GOT3 (cell line): ENCODE measurements around the gene SPSB4.

Source experiments
- DNase-seq: peaks from one replicate; lab custom pipeline; 2025; ENCODE audit warnings: mixed read lengths; lab: John Stamatoyannopoulos, UW

SPSB4 gene

DNA sequence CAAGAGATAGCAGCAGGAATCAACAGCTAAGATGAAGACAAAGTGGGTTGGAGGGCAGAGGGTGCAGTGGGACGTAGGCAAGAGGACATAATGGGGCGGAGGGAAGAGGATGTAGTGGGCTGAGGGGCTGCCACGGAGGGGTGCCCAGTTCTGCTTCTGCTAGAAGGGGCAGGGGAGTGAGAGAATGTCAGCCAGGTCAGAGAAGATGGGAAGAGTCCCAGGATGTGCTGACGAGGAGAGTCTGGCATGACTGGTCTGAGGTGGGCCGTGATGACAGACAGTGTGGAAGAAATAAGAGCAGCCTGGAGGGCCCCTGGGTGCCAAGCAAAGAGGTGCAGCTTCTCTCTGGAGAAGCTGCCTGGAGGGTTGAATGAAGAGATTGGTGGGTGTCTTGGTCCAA, 4.0 kb downstream of the SPSB4 start:
- DNase-seq = no peak

DNA sequence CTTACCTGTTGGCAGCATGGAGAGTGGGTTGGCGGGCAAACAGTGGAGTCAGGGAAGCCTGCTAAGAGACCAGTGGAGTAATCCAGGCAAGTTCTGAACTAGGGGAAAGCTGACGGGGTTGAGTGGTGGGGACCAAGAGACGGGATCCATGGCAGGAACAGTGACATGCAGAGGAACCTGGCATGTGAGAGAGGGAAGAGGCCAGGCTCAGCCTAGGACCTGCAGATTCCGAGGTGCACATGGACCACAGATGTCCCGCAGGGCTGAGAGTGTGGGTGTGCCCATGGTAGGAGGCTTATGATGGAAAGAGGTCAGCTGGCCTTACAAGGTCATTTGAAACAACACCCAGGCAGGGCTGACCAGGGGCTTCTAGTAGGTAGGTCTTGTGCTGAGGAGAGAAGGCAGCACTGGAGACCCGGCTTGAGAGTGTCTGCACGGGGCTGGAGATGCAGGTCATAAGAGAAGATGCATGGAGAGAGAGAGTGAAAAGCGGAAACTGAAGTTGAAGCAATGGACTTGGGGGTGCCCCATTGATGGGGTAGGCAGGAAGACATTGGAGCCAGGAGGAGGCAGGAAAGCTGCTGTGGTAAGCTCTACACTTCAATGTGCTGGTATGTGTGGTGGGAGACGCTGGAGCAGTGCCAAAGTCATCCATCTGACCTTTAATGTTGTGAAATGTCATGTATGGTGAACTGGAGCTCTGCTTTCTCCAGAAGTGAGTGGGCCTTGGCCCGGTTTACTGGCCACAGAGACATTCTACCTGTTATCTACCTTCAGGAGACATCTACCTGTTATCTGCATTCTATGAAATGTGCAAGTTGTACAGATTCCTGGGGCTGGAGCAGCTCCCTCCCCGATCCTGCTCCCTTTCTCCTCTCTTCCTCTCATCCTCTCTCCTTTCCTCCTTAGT, 4.6 kb downstream of the SPSB4 start:
- DNase-seq = no peak

DNA sequence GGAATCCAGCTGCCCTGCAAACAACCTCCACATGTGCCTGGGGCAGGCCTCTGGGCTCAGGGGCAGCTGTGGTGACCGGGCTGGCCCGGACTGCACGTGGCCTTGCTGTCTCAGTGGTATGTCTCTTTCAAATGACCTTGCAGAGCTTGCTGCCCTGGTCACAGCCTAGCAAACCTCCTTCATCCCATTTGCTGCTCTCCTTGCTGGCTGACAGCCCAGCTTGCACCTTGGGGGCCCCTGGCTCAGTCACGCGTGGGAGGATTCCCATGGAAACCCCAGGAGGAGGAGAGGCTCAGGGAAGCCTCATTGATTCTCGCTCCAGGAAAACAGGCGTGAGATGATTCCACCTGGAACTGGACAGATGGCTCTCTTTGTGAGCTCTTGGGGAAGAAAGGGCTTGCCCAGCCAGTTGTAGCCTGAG, 5.6 kb downstream of the SPSB4 start:
- DNase-seq = no peak

DNA sequence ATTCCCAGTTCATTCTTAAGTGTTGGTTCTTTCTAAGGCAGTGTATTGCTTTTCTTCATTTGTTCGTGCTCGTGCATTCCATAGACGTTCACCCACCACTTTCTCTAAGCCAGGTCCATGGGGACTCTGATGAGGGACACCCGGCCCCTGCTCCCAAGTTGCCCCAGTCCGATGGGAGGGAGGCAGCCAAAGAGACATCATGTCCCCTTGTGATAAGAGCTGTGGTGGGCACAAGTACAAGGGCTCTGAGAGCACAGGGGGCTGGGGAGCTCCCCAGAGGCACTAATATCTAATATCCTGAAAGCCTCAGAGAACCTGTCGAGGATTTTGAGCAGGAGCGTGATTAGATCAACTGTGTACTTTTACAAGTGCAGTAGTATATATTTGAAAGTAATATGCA, 6.3 kb downstream of the SPSB4 start:
- DNase-seq = no peak

DNA sequence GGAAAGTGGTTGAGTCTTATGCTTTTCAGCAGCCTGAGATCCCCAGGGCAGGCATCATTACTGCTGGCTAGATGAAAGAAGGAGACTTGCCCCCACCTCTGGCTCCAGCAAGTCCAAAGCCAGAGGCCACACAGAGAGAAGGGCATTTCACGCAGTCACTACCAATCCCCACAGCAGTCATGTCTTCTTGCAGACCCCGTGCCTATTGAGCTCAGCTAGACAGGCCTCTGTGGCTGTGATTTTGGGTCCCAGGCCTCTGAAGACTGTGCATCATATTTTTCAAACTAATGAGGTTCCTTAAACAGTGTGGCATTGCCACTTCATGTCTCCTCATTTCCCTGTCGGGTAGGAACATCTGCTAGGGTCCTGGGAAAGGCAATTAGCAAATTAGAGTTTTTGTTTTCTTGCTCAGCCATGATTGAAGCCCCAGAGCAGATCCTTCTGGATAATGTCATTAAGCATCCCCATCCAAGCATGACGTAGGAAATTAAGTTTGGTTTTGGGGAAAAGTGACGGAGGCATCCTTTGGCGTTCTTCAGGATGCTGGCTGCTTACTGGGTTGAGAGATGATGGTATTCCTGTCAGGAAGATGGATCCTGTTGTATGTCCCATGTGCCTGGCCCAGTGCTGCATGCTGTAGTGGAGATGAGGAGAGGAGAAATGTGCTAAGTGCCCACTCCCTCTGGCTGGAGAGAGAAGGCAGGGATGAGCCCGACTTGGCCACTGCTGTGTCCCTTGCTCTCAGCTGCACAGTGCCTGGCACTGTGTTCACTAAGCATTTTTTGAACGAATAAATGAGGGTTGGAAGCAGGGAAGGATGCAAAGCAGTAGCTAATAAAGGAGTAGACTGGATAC, 7.0 kb downstream of the SPSB4 start:
- no peak for DNase-seq

DNA sequence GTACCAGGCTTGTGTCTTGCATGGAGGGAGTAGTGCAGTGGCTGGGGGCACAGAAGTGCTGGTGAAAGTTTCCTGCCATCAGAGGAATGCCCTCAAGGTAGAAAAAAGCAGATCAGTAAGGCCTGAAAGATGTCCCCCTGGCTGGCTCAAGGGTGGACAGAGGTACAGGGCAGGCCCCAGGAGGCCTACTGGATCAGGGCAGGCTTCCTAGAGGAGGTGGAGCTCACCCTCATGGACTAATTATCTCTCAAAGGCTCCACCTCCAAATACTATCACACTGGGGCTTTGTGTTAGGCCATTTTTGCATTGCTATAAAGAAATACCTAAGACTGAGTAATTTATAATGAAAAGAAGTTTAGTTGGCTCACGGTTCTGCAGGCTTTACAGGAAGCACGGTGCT, 7.8 kb downstream of the SPSB4 start:
- DNase-seq = no peak

DNA sequence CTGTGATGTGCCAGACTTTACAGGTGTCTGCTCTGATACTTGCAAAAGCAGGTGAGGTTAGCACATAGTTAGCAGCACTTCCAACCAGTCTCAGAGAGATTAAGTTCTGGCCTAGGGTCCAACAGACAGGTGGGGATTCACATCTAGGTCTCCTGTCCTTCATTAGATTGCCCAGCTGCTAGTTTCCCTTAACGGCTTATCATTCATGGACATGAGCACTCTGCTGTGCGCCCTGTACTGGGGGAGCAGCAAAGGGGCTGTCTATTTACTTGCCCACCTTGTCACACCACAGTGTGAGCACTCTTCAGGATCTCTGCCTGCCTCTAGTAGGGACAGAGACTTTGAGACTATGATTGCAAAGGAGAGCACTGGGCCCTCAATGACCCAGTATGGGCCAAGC, 8.7 kb downstream of the SPSB4 start:
- no peak for DNase-seq

DNA sequence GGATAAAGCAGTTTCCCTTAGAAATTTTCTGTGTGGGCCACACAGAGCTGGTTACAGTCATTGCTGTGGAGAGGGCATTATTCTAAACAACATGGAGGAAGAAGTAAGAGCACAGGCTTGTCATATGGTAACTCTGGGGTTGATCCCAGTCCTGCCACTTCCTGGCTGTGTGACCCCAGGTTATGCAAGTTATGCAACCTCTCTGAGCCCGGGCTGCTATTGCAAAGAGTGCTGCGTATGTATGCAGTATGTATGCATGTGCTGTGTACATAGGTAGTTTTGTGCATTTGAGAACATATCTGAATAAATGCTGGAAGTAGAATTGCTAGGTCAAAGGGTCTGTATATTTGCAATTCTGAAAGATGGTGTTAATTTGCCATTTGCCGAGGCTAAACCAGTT, 9.2 kb downstream of the SPSB4 start:
- no peak for DNase-seq

DNA sequence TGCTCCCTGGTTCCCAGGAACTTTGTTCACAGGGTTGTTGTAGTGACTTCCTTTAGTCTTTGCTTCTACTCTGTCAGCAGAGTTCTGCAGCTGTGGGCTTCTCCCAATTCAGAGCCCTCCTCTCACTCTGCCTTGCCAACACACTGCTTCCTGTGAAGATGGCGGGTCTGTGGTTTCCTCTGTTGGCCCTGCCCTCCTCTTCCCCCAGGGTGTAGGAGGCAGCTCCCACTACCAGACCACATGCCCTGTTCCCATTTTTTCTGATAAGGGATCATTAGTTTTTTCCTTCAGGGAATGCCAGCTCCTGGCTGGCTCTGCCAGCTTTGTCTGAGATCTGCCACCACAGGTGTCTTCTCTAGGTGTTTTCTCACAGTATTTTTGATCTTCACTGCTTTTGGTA, 12.7 kb downstream of the SPSB4 start:
- DNase-seq = no peak

DNA sequence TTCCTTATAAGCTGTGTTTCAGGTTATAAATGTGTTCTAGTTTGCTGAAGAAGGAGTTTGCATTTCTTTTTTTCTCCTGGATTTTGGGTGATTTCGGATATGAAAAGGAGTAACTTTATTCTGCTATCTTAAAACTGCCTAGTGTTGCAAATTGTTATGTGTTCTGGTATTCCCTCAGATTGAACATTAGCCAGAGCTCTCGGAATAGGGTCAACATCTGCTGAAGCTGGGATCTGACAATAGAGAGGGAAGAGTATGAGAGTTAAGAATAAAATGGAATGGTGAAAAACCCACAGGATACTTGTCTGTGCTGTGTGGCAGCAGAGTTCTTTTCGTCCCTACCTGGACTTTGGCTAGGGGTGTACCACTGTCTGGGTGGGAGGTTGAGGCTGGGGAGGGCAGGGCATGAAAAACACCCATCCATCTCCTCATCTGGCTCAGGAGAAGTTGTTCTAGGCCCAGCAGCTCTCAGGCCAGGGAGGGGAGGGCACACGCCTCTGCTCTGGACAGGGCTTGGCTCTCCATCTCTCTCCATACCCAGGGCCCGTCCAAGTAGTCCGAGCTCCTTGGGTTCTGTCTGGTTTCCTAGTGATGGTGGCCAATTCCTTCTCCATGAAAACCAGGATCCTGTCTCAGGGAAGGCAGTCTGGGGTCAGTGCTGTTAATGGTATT, 13.2 kb downstream of the SPSB4 start:
- no peak for DNase-seq

DNA sequence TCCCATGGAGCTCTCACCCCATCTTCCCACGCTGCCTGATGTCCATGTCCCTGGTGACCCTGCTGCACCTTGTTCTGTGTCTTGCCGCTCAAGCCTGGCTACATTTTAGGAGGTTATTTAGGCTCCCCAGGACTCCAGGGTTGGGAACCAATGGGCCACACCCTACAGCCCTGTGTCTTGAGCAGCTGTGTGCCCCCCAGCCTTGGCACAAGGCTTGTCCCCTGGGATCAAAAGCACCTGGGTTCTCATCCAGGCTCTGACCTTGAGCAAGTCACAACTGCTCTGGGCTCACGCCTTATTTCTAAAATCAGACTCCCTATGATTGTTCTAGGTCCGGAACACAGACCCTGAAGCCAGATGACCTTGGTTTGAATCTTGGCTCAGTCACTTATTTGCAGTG, 14.1 kb downstream of the SPSB4 start:
- DNase-seq = no peak

DNA sequence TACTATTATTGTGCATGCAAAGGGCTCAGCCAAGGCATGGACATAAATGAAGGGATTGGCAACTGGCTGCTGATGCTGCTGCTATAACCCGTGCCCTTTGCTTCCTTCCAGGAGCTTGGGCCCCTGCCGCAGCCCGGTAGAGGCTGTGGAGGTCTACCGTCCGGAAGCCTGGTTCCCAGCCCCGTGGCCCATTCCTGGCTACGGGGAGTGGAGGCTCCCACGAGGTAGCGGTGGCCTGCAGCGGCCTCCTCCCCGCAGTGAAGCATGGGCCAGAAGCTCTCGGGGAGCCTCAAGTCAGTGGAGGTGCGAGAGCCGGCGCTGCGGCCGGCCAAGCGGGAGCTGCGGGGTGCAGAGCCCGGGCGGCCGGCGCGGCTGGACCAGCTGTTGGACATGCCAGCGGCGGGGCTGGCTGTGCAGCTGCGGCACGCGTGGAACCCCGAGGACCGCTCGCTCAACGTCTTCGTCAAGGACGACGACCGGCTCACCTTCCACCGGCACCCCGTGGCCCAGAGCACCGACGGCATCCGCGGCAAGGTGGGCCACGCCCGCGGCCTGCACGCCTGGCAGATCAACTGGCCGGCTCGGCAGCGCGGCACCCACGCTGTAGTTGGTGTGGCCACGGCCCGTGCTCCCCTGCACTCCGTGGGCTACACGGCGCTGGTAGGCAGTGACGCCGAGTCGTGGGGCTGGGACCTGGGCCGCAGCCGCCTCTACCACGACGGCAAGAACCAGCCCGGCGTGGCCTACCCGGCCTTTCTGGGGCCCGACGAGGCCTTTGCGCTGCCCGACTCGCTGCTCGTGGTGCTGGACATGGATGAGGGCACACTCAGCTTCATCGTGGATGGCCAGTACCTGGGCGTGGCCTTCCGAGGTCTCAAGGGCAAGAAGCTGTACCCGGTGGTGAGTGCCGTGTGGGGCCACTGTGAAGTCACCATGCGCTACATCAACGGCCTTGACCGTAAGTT, 15.0 kb downstream of the SPSB4 start:
- DNase-seq = no peak

DNA sequence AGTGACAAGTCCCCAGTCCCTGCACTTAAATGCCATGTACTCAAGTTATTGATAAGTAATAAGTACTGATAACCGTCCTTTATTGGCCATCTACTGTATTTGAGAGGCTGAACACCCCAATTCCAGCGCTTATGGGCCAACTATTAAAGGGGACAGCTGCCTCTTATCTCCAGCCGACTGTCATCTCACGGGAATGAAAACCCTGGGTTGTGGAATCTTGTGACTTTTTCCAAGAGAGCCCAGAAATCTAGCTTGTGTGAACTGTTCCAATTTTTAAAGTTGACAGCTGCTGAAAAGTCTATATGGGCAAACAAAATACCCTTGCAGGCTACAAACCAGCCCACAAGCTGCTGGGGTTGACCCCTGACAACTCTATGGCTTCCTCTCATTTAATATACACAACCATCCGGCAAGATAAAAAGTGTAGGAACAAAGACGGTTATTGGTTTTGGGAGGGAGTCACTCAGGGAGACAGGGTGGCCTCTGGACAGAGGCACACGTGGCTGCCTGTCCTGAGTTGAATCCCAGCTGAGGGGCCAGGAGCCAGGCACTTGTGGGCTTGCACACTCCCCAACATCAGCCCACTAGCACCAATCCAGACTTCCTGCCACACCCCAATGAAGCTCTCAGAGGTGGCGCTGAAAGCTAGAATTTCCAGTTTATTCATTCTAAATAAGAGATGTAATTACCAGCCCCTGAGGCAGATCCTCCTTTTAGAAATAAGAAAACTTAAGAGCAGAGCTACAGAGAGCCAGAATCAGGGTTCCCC, 16.2 kb downstream of the SPSB4 start:
- DNase-seq = no peak

DNA sequence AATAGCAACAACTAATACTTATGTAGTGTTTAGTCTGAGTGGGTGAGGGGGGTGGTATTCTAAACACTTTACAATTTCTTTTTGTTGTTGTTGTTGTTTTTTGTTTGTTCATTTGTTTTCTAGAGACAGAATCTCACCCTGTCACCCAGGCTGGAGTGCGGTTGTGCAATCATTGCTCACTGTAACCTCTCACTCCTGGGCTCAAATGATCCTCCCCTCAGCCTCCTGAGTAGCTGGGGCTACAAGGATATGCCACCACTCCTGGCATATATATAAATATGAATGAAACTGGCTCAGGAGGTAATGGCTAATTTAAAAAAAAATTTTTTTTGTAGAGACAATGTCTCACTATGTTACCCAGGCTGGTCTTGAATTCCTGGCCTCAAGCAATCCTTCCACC, 19.1 kb downstream of the SPSB4 start:
- no peak for DNase-seq

DNA sequence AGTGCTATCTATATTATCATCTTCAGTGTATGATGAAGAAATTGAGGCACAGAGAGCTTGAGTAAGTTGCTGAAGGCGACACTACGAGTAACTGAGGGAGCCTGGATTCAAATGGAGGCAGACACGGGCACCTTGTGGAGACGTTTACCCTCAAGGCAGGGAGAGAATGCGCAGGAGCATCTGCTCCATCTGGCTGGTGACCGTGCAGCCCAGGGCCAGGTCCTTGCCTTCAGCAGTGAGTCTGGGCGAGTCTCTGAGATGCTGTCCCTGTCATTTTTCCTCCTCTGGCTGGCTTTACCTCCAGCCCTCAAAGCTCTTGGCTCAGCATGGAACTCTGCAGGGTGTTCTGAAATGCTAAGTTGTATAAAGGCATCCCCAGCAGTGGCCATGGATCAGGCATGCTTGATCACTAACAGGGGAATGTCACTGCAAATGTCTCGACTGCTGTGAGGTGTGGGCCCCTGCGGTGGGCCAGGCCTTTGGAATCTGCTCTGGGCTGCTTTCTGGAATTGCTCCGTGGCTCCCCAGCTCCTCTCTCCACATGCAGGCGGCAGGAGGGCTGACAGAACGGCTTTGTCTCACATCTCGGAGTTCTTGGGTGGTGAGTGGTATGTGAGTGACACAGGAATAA, 19.7 kb downstream of the SPSB4 start:
- no peak for DNase-seq

DNA sequence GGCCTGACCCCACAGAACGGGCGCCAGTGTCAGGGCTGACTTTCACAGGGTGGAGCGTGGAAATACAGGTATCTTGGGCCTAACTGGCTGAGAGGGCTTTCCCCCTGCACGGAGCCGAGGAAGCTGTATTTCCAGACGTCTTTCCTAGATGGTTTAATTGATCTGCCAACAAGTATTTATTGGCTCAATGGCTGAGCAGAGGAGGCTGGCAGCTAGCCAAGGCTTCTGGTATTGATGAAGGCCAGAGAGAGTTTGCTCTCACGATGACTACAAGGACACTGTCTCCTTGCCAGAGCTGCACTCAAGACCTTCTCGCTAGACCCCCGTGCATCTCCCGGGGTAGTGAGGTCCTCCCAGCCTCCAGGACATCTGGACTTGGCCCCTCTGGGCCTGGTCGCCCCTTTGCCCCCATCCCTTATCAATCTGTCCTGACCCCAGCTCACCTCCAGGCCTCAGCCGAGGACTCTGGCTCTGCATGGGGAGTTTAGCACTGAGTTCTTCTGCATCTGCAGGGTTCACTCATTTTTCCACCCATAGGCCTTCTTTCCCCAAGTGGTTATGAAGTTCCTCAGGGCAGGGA, 20.6 kb downstream of the SPSB4 start:
- DNase-seq = no peak

DNA sequence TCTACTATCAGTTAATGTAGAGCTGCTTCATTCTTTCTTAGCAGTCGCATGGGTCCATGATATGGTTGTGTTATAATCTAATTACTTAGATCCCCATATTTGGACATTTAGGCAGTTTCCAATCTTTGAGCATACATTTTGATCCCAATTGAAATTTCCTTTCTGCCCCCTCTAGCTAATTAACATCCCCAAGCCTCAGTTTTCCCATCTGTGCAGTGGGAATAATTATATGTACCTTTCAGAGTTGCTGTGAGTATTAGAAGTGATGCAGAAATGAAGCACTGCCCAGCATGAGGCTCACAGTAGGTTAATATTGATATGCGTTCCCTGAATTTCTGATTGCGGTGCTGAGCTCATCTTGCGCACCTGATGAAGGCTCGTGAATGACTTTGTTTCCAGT, 21.8 kb downstream of the SPSB4 start:
- DNase-seq = no peak

DNA sequence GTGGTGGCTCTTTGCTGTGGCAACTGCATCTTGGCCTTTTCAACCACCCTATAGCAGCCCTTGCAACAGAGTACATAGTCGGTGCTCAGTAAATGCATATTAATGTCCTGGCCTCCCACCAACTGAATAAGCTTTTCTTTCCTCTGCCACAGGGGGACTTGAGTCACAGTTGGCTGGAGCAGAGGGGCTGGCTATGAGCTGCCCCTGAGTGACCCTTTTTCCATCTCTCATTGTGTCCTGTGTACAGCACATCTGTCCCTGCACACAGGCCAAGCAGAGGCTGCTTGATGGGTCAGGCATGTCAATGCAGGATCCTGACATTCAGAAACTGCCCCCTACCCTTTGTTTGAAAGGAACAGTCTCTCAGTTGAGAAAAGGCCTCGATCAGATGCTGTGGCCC, 22.4 kb downstream of the SPSB4 start:
- no peak for DNase-seq

DNA sequence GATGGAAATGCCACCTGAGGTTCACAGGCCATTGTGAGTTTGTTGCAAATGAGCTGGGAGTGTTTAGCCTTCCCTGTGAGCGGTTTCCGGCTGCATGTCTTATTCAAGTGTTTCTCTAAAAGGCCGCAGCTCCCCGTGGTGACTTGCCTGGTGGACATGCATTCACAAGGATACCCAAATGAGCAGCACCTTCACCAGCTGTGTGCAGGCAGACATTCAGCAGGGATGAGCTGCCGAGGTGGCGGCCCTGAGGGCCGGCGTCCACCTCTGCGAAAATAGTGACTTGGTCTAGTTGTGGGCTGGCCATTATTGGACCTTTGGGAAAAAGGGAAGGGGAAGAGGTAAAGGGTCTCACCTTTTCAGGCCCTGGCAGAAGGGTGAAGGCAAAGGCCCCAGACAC, 23.4 kb downstream of the SPSB4 start:
- no peak for DNase-seq
